NCI-H345 treated with DMSO at 0.1 percent for 48 hours (cell line): ENCODE measurements around the gene PHC2.

Experiments used
- DNase-seq: peaks from one replicate; lab custom pipeline; 2025; ENCODE audit not compliant: unreplicated experiment; lab: John Stamatoyannopoulos, UW

The PHC2 gene

GRCh38 chr1:33430692-33431593 lies at the start of gene PHC2:
PHC2 (minus strand) TSS chr1:33431095; CDS start chr1:33375539, 55,556 bp downstream.
- DNase-seq = peak; percentile 98

GRCh38 chr1:33477451-33477850 lies 46.6 kb upstream of the PHC2 start:
- no peak for DNase-seq

- no peak for DNase-seq
Observed at GRCh38 chr1:33473900-33474299, 43.0 kb upstream of the PHC2 start.

GRCh38 chr1:33472269-33472980 lies 41.5 kb upstream of the PHC2 start, which contains the start of gene ZSCAN20:
ZSCAN20 (plus strand) TSS chr1:33472645; CDS start chr1:33479289, 6,644 bp downstream.
- peak; percentile 96 for DNase-seq

- DNase-seq = no peak
Observed at GRCh38 chr1:33471416-33471815, 40.5 kb upstream of the PHC2 start.

GRCh38 chr1:33470495-33471012 lies 39.7 kb upstream of the PHC2 start:
- peak; percentile 74 for DNase-seq

GRCh38 chr1:33469691-33470090 lies 38.8 kb upstream of the PHC2 start:
- no peak for DNase-seq

- DNase-seq = no peak
Observed at GRCh38 chr1:33468967-33469366, 38.1 kb upstream of the PHC2 start.

GRCh38 chr1:33468531-33468930 lies 37.6 kb upstream of the PHC2 start:
- DNase-seq = no peak

- no peak for DNase-seq
Observed at GRCh38 chr1:33468011-33468410, 37.1 kb upstream of the PHC2 start.

GRCh38 chr1:33466159-33466558 lies 35.3 kb upstream of the PHC2 start:
- DNase-seq = no peak

- DNase-seq = no peak
Observed at GRCh38 chr1:33465316-33465715, 34.4 kb upstream of the PHC2 start.

- DNase-seq = no peak
Observed at GRCh38 chr1:33464552-33464951, 33.7 kb upstream of the PHC2 start.

- DNase-seq = no peak
Observed at GRCh38 chr1:33462405-33463164, 31.7 kb upstream of the PHC2 start.

- DNase-seq = no peak
Observed at GRCh38 chr1:33460947-33461629, 30.2 kb upstream of the PHC2 start.

- no peak for DNase-seq
Observed at GRCh38 chr1:33460144-33460543, 29.2 kb upstream of the PHC2 start.

- no peak for DNase-seq
Observed at GRCh38 chr1:33459691-33460090, 28.8 kb upstream of the PHC2 start.

GRCh38 chr1:33456502-33456886 lies 25.6 kb upstream of the PHC2 start:
- DNase-seq = no peak

GRCh38 chr1:33455539-33456501 lies 24.9 kb upstream of the PHC2 start:
- peak; percentile 31 for DNase-seq
